Activated naive CD4-positive, alpha-beta T cell (primary cell): ENCODE data around the gene ARHGAP8.

Experiments used
- DNase-seq, 4 experiments: peaks; one replicate each; lab custom pipeline; 2025; lab: John Stamatoyannopoulos, UW

Gene ARHGAP8

DNA sequence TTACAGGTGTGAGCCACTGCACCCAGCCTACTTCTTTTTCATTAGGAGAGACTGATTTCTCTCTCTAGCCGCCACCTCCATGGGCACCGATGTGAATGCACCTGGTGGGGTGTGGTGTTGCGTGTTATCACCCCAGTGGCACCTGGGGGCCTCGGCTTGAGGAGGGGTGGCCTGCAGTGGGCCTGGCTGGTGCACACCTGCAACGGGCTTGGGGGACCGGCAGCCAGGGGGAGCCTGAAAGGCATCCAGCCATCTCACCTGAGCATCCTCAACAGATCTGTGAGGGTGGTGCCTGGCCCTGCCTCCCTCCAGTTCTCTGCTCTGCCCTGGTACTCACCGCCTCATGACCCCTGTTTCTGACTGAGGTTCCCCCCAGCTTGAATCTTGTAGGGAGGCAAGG is 108.9 kb downstream of the ARHGAP8 start:
- no peak for DNase-seq

DNA sequence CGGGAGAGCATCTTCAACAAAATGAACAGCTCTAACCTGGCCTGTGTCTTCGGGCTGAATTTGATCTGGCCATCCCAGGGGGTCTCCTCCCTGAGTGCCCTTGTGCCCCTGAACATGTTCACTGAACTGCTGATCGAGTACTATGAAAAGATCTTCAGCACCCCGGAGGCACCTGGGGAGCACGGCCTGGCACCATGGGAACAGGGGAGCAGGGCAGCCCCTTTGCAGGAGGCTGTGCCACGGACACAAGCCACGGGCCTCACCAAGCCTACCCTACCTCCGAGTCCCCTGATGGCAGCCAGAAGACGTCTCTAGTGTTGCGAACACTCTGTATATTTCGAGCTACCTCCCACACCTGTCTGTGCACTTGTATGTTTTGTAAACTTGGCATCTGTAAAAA is 109.9 kb downstream of the ARHGAP8 start:
- no peak for DNase-seq

DNA sequence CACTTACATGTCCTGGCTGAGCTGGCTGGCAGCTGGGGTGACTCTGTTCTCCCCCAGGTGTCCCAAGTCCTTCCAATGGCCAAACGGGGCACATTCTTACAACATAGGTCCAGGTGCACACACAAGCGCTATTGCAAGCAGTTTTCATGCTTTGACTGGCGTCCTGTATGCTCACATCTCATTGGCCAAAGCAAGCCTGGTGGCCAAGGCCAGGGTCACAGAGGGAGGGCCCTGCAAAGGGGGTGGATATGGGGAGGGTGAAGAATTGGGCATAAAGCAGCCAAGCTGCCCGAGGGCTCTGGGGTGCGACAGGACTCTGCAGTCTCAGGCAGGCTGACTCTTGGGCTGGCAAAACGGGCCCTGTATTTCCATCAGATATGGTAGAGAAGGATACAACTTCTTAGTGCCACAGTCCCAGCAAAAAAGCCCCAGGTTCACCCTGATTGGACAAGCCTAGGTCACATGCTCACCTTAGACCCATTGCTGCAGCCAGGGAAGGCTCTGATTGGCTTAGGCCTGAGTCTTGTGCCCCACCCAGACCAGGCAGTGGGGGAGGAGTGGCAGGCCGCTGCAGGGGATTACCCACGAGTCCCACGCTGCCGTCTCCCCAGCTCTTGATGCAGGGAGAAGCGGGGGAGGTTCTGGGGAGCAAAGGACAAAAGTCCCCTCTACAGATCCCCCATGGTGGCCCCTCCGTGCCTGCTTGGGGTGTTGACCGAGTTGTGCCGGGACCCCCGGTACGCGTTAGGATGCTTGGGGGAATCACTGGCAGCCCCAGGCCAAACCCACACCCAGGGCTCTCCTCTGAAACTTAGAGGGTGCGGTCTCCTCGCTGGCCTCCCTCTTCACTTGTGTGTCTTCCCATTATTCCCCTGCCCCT is 110.8 kb downstream of the ARHGAP8 start:
- no peak for DNase-seq

DNA sequence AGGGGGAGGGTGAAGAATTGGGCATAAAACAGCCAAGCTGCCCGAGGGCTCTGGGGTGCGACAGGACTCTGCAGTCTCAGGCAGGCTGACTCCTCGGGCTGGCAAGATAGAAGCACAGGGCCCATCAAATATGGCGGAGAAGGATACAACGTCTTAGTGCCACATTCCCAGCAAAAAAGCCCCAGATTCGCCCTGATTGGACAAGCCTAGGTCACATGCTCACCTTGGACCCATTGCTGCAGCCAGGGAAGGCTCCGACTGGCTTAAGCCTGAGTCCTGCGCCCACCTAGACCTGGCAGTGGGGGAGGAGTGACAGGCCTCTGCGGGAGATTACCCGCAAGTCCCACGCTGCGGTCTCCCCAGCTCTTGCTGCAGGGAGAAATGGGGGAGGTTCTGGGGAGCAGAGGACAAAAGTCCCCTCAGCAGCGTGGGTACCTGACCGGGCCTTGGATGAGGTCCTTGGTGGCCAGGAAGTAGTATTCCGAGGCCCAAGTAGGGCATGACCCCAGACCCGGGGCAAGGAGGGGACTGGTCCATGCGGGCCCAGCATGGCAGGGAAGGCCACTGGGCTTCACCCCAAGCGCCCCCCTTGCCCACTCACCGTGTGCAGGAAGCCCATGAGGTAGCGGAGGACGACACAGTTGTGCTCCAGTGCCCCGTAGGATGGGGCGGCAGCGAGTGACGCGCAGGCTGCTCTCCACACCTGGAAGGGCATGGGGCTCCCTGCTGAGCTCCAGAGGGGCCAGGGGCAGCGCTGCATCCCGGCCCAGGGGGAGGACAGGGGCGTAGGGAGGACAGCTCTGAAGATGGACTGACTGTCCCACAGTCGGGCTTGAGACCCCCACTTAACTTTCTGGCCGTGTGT is 113.0 kb downstream of the ARHGAP8 start:
- no peak for DNase-seq

DNA sequence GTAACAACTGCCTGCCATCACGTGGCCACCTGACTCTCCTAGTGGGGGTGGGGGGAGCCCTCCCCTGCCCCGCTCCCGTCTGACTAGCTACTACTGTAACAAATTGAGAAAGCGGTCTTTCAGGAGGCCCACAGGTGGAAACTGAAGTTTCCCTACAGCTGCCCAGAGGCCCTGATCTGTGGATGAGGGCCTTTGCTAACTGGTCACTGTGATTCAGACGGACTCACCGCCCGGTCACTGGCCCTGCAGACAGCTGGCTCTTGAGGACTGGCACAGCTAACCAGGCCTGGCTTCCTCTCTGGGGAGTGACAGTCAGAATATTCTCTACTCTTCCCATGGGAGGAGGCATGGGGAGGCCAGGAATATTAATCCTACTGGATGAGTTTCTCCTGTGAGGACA is 116.8 kb downstream of the ARHGAP8 start:
- DNase-seq, result no peak

DNA sequence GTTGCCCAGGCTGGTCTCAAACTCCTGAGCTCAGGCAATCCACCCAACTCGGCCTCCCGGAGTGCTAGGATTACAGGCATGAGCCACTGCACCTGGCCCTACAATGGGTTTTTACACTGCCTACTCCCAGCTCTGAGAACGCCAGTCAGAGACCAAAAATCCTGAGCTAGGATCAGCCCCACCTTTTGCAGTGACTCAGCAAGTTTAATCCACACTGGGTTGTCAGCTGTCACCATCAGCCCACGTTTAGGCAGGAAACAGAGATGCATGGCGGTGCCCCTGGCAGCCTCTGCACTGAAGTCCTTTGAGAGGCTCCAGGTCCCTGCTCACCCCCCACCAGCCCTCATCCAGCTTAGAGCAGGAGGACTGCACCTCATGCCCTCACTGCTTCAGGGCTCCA is 117.6 kb downstream of the ARHGAP8 start:
- DNase-seq, result no peak

DNA sequence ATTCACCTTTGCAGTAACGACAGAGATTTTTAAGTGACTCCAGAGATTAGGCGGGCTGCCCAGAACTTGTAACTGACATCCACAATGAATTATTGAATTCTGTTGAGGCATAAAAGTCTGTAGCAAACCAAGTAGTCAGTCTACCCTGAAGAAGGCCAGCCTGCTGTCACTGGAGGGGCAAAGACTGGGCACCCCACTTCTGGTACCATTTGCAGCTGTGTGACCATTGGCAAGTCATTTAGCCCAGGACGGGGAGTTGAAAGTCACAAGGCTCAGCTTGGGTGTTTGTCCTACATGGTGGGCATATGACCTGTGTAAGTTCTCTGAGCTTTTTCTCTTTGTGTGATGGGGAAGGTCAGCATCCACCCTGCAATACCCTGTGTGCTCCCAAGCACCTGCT is 119.4 kb downstream of the ARHGAP8 start:
- no peak for DNase-seq

DNA sequence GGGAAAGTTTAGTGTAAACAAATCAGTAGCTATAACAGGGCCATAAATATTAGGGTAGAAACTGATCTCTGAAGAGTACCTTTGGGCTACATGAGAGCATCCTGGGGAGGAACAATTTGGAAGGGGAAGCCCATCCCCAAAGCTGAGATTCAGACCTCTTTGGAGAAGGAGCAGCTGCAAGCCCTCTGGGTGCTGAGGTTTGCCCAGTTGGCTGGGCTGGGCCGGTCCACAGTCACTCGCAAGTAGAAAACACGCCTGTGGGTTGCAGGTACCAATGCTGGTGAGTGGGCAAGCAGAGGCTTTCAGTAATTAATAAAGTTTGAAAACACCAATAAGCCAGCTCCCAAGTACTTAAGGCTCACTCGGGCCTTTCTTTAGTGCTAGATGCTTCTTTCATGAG is 124.5 kb downstream of the ARHGAP8 start:
- no peak for DNase-seq

DNA sequence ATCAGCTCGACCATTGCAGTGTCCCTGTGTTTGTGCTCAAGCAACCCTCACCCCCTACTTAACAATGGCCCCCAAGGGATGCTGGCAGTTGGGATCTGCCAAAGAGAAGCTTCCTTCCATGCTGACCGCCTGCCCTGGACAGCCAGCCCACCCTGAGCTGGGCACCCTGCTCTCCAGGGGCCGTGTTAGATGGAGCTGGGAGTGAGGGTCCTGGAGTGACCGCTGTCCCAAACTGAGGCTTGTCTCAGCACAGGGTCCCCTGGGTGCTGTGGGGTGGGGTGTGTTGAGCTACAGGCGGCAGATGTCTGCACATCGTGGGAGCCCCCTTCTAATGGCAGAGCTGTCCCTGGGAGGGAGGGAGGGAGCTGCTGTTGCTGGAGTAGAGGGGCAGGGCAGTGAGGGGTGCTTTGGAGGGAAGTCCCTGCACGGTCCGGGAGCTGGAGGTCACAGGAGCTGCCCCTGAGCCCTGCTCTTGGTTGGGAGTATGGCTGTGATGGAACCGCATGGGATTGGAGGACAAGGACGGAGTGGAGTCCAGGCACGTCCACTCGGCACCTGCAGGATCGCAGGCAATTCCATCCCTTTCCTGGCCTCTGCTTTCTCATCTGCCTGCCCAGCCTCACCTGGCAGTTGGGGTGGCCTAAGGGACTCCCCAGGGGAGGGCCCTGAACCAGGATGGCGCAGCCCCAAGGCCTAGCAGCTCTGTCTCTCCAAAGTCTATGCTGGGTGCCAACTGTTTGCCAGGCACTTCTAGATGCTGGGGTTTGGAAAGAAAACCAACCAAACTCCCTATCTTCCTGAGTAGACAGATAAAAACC is 126.3 kb downstream of the ARHGAP8 start:
- DNase-seq, result no peak

DNA sequence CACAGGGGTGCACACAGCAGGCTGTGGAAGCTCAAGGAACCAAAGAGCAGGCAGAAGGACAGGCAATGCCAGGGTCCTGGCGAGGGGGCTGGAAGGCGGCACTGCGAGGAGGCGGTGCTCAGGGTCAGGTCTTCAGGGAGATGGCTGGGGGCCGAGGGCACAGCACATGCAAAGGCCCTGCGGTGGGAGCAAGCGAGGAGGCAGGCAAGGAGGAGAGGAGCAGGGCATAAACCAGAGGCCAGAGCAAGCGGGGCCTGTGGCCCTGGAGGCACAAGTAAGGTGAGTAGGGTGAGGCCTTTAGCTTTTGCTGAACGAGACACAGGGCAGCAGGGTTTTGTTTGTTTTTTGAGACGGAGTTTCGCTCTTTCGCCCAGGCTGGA is 126.9 kb downstream of the ARHGAP8 start:
- DNase-seq, result no peak

DNA sequence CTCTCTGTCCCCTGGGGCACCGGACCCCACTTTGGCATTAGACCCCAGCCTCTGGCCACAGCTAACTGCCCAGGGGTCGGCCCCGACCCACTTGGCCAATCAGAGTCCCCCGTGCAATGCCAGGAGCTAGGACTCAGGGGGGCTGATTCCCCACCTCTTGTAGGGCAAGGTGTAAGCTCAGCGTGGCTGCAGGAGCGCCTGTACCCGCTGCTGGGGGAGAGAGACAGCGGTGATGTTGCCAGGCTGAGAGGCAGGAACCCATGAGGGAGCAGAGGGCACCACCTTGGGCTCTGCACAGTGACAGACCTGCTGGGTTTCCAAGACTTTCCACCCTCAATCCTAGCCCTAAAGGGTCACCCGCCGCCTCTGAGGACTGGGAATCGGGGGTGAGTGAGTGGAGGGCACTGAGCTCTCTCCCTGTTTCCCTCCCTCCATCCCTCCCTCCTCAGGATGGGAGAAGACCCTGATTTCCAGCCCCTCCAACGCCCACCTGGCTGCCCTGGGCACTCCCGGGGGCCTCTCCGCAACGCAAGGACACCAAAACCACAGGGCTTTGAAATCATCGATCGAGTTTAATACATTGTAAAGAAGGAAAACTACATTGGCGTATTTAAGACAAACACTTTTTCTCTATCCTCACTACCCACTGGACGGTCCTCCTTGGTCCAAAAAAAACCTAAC is 128.4 kb downstream of the ARHGAP8 start:
- no peak for DNase-seq

DNA sequence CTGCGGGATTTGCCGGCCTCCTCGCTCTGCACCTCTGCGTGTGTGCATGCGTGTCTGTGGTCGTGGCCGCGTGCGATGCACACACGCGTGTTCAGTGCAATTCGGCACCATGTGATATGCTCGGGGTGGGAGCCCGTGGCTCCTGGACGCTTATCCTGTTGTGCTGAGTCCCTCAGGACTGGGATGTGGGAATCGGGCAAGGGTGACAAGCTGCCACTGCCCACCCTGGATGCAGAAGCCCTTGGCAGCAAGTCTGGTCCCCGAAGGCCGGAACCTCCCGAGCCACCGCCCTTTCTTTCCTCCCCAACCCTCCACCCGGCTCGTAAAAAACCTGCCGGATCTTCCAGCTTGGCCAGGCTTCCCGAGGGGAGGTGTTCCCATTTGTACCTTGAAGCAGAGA is 129.2 kb downstream of the ARHGAP8 start:
- no peak for DNase-seq

DNA sequence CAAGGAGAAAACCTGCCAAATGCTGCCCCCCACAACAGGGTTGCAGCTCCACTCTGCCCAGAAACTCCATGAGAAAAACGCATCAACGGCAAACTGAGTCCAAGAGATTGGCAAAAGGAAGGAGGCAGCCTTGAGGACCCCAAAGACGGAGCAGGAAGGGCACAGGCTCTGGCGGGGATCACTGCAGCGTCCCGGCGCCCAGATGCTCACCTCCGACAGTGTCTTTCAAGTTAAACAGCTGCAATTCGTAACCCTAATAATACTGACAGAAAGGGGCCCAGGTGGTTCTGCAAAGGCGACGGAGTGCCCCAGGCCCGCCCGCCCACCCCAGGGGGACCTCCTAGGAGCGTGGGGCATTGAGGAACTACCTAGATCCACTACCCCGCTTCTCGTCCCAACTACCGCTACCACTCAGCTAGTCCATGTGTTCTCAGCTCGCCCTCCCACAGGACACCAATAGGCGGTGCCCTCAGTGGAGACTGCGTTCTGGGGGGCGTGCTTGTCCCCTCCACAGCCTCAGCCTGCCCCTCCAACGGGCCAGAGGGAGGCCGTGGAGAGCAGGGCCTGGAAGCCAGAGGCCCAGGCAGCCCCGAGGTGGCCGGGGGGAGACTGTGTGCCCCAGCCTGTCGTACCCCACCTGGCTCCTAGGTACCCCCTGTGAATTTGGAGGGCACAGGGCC is 130.0 kb downstream of the ARHGAP8 start:
- DNase-seq, result no peak

DNA sequence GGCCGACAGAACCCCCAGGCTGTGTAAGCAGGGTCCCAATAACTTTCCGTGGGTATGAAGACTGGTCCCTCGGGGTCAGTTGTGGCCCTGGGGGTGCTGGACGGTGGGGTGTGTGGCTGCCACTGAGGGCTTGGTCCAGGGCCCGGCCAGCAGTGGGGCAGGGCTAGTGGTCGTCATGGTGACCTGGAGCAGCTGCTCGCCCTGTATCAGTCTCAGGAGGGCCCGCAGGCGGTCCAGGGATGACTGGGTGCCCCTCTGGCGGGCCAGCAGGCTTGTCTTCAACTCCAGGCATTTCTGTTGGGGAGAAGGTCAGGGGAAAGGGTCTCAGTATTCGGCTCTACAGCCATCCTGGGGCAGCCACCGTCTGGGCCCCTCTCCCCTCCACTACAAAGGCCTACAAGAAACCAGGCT is 130.6 kb downstream of the ARHGAP8 start:
- DNase-seq, result no peak

DNA sequence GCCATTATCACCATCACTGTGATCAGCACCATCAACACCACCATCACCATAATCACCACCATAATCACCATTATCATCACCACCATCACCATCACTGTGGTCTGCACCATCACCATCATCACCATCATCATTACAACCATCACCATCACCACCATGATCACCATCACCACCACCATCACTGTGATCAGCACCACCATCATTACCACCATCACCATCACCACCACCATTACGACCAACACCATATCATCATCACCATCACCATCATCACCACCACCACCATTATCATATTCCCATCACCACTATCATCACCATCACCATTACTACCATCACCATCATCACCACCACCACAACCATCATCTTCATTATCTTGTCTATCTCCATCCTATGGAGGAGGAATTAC is 132.2 kb downstream of the ARHGAP8 start:
- DNase-seq, result no peak

DNA sequence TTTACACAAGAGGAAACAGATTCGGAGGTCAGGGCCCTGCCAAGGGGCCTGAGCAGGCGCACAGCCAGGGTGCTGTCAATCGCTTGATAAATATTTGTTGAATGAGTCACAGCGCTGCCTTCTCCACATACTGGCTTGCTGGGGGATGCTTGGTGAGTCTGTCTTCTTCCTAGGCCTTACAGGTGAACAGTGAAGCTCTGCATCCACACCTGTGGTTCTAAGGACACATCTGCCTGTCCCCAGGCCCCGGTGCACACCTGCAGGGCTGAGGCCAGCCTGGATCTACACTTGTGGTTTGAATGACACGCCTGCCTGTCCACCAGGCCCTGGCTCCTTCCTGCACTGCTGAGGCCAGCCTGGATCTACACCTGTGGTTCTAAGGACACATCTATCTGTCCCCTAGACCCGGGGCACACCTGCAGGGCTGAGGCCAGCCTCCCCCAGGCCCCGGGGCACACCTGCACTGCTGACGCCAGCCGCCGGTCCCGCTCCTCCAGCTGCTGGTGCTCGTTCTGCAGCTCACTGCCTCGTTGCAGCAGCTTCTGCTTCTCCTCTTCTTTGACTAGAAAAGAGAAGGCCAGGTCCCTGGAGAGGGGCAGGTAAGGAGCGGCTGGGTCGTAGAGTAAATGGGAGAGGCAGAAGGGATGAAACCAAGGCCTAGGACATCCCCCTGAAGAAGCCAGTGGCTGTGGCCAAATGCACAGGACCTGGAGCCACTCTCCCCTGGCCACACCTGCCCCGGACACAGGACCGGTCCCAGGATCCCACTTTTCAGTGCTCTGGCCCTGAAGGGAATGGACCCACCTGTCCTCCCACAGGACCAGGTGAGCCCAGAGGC is 132.8 kb downstream of the ARHGAP8 start:
- no peak for DNase-seq

DNA sequence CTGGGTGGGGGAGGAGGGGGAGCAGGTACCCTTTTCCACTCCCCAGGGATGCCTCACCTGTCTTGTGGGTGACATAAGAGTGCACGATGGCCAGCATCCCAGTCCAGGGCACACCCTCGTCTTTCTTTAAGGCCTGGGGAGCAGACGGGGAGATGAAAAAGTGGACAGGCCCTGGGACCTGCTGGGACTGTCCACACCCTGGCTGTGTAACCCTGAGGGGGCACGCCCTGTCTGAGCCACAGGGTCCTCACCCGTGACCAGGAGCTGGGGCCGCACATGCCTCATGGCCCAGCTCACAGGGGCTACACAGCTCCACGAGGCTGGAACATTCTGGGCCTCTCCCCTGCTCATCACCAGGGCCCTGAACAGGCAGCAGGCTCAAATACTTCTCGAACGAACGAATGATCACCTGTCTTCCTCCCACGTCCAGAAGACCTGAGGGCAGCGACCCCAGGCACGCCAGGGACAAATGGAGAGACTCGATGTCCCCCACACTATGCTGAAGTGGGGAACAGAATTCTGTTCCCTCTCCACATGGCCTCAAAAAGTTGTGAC is 133.5 kb downstream of the ARHGAP8 start:
- DNase-seq, result no peak

DNA sequence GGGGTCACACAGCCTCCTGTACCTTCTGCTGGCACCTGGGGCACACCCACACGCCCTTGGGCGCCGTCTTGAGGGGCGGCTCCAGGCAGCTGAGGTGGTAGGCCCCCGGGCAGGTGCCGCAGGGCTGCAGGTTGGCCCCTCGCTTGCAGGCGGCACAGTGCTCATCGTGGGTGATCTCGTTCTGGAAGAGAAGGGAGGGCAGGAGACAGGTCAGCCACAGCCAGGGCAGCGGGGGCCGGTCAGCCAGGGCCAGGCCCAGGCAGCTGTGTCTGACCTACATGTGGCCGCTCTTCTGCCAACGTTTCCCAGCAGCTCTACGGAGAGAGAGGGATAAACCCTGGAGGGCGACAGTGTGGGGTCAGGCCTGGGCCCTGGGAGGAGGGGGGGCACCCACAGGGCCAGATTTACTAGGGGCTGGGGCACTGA is 135.6 kb downstream of the ARHGAP8 start:
- DNase-seq, result no peak

DNA sequence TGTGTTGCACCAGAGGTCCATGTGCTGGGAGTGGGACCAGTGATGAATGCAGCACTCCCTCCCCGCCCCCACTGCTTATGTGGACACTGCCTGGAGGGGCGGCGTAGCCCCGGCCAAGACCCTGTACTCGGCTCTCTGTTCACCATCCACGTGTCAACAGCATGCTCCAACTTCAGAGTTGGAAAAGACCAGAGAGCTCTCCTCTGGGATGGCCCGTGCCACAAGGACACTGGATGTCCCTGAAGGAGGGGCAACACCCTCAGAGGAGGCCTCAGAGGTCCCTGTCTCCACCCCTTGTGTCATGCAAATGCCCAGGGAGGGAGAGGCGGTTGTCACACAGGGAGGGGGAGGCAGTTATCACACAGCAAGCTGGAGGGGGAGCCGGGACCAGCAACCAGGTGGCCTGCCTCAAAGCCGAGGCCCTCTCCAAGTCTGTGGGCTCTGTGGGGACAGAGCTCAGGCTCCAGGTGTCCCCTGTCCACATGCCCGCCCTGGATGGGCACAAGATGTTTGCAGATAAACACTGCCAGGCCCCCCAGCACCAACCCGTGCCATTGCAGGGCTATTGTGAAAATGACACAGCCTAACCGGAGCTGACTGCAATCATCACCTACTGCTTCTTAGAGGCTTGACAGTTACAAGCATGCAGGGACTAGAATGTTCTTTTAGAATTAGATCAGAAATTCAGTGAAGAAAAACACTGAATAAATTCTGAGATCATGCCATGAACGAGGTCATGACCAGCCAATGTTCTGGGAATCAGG is 136.3 kb downstream of the ARHGAP8 start:
- DNase-seq, result no peak
